NCI-H1417 treated with DMSO at 0.1 percent for 48 hours (cell line): ENCODE data around the gene VWA3B.
"Not testable (repeated sequence)": the region's sequence is repeated elsewhere in the genome, so short reads cannot be mapped to it uniquely, and the experiment has no call there.

ENCODE experiments used
- DNase-seq: peaks from one replicate; lab custom pipeline; 2025; lab: John Stamatoyannopoulos, UW

Gene VWA3B

GRCh38 chr2:98247383-98247782 lies 160.4 kb downstream of the VWA3B start:
- no peak for DNase-seq

GRCh38 chr2:98252038-98252773 lies 165.2 kb downstream of the VWA3B start:
- no peak for DNase-seq

- DNase-seq, result no peak
Observed at GRCh38 chr2:98253461-98254070, 166.6 kb downstream of the VWA3B start.

GRCh38 chr2:98254504-98255059 lies 167.6 kb downstream of the VWA3B start:
- DNase-seq, result no peak

- DNase-seq, result no peak
Observed at GRCh38 chr2:98258906-98259305, 171.9 kb downstream of the VWA3B start.

GRCh38 chr2:98263362-98263761 lies 176.4 kb downstream of the VWA3B start:
- DNase-seq, result no peak

- not testable (repeated sequence) for DNase-seq
Observed at GRCh38 chr2:98268225-98268624, 181.3 kb downstream of the VWA3B start.

- no peak for DNase-seq
Observed at GRCh38 chr2:98269274-98269673, 182.3 kb downstream of the VWA3B start.

GRCh38 chr2:98269830-98270229 lies 182.9 kb downstream of the VWA3B start:
- DNase-seq, result no peak

- DNase-seq, result no peak
Observed at GRCh38 chr2:98277162-98277859, 190.3 kb downstream of the VWA3B start.

- DNase-seq, result no peak
Observed at GRCh38 chr2:98278074-98278473, 191.1 kb downstream of the VWA3B start.

- no peak for DNase-seq
Observed at GRCh38 chr2:98280376-98281102, 193.6 kb downstream of the VWA3B start.

- DNase-seq, result no peak
Observed at GRCh38 chr2:98281607-98282006, 194.6 kb downstream of the VWA3B start.

GRCh38 chr2:98282109-98282508 lies 195.1 kb downstream of the VWA3B start:
- no peak for DNase-seq

GRCh38 chr2:98293030-98293429 lies 206.1 kb downstream of the VWA3B start:
- no peak for DNase-seq

GRCh38 chr2:98293931-98294687 lies 207.1 kb downstream of the VWA3B start:
- DNase-seq, result no peak

GRCh38 chr2:98294711-98295110 lies 207.7 kb downstream of the VWA3B start:
- DNase-seq, result no peak

- DNase-seq, result no peak
Observed at GRCh38 chr2:98295275-98295674, 208.3 kb downstream of the VWA3B start.

GRCh38 chr2:98295721-98296414 lies 208.9 kb downstream of the VWA3B start:
- DNase-seq, result no peak

GRCh38 chr2:98296440-98296839 lies 209.5 kb downstream of the VWA3B start:
- no peak for DNase-seq
